Activated CD8-positive, alpha-beta memory T cell treated with anti-CD3 and anti-CD28 coated beads for 1 hour (primary cell): ENCODE results near the gene CISD2.
"Not testable (repeated sequence)": the region's sequence is repeated elsewhere in the genome, so short reads cannot be mapped to it uniquely, and the experiment has no call there.

Source experiments
- DNase-seq, 2 donors: peaks; one replicate each; pipeline ENCODE4 v3.0.0-alpha.2; 2020; ENCODE audit warnings: low read depth in 1 of 2; ENCODE audit errors: extremely low read depth in 1 of 2

Gene CISD2

DNA sequence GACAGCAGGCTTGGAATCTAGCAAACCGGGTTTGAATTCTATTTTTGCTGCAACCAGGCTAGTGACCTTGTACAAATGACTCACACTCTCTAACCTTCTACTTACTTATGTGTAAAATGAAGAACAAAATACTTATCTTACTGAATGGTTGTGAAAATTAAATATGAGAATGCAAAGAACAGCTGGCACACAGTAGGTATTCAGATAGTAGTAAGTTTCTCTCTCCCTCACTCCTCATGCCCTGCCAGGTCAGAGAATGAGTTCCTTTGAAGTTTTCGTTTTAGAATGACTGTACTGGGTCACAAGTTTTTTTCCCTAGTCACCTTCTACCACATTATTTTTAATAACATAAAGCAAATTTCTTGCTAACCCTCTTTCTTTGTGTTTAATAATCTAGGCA is 33.0 kb downstream of the CISD2 start:
- DNase-seq, result no peak

GRCh38 chr4:102918859-102919258 is 50.1 kb downstream of the CISD2 start:
- DNase-seq, result no peak

DNA sequence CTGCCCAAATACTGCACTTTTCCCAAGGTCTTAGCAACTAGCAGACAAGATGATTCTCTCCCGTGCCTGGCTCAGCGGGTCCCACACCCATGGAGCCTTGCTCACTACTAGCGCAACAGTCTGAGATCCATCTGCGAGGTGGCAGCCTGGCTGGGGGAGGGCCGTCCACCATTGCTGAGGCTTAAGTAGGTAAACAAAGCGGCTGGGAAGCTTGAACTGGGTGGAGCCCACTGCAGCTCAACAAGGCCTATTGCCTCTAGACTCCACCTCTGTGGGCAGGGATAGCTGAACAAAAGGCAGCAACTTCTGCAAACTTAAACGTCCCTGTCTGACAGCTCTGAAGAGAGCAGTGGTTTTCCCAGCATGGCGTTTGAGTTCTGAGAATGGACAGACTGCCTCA is 50.9 kb downstream of the CISD2 start:
- DNase-seq, result not testable (repeated sequence)

DNA sequence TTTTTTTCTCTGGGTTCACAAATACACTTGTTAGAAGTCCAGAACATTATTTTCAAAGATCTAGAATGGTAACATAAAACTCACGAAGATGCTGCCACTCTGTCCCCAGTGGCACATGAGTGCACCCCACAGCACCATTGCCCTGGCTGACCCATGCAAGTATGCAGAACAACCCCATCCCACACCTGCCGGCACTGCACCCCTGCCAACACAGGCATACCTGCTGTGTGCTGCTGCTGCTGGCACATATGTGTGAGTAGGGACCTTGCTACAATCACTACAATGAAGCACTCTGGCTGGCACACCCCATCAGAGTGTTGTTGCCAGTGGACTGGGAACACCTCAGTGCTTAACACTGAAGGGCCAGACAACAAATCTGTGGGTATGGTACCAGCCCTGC is 66.9 kb downstream of the CISD2 start:
- DNase-seq, result no peak

DNA sequence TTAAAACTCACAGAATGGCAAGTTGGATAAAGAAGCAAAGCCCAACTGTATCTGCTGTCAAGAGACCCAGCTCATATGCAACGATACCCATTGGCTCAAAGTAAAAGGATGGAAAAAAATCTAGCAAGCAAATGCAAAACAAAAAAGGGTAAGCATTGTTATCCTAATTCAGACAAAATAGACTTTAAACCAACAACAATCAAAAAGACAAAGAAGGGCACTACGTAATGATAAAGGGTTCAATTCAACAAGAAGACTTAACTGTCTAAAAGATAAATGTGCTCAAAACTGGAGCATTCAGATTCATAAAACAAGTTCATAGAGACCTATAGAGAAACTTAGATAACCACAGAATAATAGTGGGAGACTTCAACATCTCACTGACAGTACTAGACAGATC is 69.3 kb downstream of the CISD2 start:
- DNase-seq, result not testable (repeated sequence)
